Brain pericyte (primary cell): ENCODE results near the gene FUT1.
"Not testable (repeated sequence)": the region's sequence is repeated elsewhere in the genome, so short reads cannot be mapped to it uniquely, and the experiment has no call there.

Experiments used
- DNase-seq: peaks from one replicate; pipeline ENCODE4 v3.0.0-alpha.2; 2012; ENCODE audit warnings: low read depth, low spot score

The FUT1 gene

DNA sequence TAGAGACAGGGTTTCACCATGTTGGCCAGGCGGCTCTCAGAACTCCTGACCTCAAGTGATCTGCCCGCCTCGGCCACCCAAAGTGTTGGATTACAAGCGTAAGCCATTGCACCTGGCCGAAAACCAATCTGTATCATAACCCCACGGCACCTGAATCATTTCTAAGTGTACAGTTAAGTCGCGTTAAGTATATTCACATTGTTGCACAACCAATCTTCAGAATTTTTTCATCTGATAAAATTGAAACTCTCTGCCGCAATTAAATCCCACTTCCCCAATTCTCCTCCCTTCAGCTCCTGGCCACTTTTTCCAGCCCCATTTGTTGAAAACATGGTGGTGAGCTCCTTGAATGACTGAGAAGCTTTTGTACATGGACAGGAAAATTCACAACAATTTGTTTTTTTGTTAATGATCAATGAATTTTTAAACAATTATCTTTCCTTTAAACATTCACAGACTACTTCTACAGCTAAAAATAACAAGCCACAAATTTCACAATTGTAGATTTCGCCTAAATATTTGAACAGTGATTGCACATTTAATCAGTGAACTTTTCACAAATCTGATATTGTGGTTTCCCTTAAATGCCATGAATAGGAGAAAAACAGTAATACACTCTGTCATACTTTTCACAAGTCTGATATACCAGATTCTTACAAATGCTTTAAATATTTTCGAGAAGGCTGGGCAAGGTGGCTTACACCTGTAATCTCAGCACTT lies 16.7 kb upstream of the FUT1 start:
- no peak for DNase-seq

DNA sequence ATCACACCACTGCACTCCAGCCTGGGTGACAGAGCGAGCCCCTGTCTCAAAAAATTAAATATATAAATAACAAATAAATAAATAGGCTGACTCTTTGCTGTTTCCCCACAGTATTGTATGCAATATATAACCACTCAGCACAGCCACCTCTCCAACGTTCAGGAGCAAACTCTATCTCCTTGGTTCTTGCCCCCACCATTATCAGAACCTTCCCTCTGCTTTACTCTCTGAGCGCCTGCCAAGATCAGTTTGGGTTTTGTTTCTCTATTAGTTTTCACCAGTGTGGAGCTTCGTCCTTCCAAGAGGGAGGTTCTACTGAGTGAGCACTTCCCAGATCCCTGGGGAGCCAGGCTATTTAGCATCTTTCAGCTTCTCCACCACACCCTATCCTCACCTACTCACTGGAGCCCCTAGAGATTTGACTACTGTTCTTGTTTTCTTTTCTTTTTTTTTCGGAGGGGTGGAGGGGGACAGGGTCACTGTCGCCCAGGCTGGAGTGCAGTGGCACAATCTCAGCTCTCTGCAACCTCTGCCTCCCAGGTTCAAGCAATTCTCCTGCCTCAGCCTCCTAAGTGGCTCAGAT lies 15.8 kb upstream of the FUT1 start:
- not testable (repeated sequence) for DNase-seq

DNA sequence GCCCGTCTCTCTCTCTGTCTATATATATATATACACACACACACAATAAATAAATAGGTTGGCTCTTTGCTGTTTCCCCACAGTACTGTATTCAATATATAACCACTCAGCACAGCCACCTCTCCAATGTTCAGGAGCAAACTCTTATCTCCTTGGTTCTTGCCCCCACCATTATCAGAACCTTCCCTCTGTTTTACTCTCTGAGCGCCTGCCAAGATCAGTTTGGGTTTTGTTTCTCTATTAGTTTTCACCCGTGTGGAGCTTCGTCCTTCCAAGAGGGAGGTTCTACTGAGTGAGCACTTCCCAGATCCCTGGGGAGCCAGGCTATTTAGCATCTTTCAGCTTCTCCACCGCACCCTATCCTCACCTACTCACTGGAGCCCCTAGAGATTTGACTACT lies 13.4 kb upstream of the FUT1 start:
- not testable (repeated sequence) for DNase-seq

DNA sequence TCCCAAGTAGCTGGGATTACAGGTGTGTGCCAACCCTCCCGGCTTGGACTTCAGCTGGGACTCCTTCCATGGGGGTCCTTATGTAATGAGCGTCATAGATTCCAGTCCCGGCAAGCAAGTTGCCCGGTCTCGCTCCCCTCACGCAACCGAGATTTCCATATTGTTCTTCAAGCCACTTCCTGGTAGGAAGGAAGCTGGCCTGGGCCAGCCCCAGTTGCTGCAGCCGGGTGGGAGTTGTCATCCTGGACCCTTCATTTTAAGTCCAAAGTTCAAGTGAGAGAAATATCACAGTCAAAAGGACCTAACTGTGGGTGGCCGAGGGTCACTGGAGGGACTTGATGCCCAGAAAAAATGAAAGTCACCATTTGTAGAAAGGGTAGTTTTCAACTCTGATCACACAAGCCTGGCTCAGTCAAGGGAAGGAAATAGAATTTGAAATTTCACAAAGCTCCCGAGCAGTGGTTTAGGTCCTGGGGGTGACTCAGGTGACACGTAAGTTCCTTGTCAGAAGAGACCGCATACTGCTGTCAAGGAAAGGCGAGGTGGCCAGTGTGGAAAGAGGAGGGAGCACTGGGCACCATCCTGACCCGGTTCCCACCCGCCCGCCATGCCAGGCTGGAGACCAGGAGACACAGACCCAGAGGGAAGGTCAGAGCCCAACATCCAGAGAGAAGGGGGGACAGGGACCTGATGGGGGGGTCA lies 8.2 kb upstream of the FUT1 start:
- DNase-seq: no peak

DNA sequence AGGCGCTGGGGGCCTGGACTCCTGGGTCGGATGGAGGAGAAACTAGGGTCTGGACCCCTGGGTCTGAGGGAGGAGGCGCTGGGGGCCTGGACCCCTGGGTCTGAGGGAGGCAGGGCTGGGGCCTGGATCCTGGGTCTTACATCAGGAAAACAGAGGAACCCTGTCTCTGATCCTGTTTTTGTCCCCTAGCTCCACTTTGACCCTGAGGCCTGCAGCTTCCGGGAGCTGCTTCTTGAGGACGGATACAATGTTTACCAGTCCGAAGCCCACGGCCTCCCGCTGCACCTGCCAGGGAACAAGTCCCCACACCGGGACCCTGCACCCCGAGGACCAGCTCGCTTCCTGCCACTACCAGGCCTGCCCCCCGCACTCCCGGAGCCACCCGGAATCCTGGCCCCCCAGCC lies 5.3 kb upstream of the FUT1 start:
- no peak for DNase-seq

DNA sequence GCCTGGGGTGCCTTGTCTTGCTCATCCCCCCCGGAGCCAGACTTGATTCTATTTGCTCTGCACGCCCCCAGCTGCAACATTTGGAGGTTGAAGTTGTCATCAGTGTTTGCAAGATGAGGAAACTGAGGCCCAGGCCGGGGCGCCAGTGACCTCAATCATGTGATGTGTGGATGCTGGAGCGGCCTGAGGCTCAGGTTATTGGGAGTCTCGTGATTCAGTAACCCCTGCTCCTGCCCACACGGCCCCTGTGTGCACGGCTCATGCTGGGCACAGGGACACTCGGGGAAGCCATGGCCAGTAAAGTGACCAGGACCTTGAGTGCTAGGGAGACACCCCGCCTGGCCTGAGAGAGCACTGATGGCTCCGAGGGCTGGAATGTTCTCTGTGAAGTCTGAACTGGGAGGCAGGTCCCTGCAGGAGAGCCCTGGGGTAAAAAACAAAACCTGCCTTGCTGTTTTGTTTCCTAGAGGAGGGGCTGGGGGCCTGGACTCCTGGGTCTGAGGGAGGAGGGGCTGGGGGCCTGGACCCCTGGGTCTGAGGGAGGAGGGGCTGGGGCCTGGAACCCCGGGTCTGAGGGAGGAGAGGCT lies 4.7 kb upstream of the FUT1 start:
- no peak for DNase-seq

DNA sequence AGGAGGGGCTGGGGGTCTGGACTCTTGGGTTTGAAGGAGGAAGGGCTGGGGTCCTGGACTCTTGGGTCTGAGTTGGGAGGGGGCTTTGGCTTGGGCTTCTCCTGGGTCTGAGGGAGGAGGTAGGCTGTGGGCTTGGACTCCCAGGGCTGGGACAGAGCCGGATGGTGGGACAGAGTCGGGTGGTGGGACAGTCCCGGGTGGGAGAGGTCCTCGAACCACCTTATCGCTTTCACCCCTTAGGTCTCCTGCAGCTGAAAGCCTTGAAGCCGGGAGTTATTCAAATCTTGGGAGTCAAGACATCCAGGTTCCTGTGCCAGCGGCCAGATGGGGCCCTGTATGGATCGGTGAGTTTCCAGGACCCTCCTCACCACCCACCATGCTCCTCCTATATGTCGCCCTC lies 4.2 kb upstream of the FUT1 start:
- no peak for DNase-seq

DNA sequence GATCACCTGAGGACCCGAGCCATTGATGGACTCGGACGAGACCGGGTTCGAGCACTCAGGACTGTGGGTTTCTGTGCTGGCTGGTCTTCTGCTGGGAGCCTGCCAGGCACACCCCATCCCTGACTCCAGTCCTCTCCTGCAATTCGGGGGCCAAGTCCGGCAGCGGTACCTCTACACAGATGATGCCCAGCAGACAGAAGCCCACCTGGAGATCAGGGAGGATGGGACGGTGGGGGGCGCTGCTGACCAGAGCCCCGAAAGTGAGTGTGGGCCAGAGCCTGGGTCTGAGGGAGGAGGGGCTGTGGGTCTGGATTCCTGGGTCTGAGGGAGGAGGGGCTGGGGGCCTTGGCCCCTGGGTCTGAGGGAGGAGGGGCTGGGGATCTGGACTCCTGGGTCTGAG lies 3.8 kb upstream of the FUT1 start:
- no peak for DNase-seq

DNA sequence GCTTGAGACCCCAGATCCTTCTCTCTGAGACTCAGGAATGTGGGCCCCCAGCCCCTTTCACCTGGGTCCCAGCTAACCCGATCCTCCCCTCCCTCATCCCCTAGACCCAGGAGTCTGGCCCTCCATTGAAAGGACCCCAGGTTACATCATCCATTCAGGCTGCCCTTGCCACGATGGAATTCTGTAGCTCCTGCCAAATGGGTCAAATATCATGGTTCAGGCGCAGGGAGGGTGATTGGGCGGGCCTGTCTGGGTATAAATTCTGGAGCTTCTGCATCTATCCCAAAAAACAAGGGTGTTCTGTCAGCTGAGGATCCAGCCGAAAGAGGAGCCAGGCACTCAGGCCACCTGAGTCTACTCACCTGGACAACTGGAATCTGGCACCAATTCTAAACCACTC lies 3.3 kb upstream of the FUT1 start:
- DNase-seq: no peak

DNA sequence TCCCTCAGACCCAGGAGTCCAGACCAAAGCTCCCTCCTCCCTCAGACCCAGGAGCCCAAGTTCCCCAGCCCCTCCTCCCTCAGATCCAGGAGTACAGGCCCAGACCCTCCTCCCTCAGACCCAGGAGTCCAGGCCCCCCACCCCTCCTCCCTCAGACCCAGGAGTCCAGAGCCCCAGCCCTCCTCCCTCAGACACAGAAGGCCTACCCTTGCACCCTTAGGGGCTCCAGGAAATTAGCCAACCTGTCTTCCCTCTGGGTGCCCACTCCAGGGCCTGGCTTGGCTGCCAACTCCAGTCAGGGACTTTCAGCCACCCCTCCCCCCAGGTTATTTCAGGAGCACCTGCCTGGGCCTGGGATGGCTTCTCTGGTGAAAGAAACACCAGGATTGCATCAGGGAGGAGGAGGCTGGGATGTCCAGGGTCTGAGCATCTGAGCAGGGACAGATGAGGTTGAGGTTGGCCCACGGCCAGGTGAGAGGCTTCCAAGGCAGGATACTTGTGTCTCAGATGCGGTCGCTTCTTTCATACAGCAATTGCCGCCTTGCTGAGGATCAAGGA lies 2.7 kb upstream of the FUT1 start, which contains the start of gene FGF21:
TSS of gene FGF21 (plus strand) at position 441 of the 558 bp plus-strand sequence. CDS start 713 bp downstream, outside the sequence.
- no peak for DNase-seq

DNA sequence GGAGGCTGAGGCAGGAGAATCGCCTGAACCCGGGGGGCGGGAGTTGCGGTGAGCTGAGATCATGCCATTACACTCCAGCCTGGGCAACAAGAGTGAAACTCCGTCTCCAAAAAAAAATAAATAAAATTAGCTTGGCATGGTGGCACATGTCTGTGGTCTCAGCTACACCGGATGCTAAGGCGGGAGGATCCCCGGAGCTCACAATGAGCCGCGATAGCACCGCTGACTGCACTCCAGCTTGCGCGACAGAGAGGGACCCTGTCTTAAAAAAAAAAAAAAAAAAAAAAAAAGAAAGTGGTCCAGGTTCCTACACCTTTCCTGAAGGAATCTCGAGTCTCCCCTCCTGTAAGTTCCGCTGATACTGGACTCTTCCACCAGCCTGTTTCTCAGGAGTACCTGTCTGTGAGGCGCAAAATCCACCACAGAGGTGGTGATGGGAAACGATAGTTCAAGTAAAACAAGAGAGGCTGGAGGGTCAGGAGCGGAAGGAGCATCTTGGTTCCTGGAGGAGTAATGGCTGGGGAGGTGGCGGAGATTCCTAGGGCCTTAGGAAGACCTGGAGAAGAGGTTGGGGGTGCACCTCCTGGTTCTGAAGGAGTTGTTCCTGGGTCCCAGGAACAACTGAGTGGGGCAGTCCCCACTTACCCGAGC lies 471 bp downstream of the FUT1 start:
- no peak for DNase-seq

DNA sequence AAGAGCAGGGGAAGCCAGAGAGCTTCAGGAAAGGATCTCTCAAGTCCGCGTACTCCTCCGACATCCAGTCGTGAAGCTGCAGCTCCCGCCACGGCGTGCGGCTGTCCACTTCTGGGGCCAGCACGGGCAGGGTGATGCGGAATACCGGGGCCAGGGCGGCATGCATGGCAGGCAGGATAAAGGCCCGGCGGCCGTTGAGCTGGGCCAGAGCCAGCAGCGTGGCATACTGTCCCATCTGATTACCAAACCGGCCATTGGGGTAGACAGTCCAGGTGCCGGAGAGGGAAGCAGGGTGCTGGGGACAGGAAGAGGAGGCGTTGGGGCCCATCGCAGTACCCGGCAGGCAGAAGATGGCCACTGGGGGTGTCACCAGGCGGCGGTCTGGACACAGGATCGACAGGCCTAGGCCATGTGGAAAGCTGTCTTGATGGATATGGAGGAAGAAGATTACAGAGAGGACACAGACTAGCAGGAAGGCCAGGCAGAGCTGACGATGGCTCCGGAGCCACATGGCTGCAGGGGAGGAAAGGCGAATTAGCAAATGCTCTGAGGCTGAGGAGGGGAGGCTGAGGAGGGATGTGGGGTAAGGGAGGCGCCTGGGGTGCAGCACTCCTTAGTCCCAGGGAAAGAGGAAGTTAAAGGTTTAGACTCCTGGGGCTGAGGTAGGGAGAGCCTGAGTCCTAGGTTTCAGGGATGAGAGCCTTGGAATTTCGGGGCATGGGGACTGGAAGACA lies 1.5 kb downstream of the FUT1 start:
- DNase-seq: no peak

DNA sequence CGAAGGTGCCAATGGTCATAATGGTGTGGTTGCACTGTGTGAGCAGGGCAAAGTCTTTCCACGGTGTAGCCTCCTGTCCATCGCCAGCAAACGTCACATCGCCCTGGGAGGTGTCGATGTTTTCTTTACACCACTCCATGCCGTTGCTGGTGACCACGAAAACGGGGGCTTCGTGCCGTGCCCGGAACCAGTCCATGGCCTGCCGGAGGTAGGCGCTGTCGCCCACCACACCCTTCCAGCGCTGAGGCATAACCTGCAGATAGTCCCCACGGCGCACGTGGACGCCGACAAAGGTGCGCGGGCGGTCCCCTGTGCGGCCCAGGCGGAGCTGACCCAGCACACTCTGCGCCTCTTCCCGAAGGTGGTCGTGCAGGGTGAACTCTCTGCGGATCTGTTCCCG lies 2.1 kb downstream of the FUT1 start:
- no peak for DNase-seq

DNA sequence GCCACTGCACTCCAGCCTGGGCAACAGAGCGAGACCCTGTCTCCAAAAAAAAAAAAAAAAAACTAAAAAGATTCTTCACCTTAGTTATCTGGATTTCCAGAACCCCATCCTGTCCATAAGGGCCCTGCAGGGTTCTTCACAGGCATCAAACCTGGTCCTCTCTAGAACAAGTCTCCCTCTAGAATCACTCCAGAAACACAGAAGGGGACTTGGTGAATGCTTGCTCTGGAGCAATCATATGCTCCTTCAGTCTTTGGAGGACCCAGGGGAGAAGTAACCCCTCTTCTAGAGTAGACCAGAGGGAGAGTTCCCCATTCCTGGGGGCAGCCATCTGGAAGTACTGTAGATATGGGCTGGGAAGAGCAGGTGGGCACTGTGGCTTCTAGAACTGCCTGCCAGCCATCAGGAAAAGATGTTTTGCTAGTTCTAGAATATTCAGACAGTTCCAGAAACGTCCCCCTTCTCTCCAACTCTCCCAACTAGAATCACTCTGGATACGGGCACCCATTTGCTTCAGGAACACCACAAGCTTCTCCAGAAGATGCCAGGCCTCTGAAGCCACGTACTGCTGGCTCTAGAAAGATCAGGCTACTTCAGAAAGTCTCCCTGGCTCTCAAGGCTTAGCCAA lies 2.8 kb downstream of the FUT1 start:
- DNase-seq: no peak

DNA sequence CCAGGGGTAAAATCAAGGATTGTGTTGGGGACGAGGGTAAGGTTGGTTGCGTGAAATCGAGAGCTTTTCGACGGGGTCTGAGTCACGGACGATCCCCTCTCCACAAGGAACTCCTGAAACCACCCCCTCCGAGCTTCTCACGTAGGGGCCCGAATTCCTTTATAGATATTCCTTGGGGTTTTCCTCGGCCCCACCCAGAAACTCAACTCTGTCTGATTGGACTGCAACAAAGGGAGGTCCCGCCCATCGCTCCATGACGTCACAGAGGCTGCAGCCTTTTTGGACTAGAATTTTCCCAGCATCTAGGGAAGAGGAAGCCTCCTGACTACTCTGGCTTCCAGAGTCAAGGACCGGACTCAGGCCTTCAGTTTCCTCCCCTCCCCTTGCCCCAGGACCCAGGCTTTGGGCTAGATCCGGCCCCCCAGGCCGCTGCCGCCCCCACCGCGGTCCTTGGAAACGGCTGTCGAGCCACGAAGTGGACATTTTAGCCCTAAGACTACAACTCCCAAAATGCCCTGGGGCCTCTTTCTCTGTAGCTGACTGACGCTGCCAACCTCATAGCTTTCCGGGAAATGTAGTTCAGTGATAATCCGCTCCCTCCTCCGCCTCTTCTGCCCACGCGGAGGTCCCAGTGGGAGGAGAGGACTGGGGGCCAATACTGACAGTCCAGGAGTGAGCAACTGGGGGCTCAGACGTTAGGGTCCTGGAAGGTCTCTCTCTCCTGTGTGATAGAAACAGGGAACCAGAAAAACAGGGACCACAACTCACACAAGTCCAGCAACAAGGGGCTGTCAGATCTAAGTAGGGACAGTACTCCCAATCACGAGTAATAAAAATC lies 5.5 kb downstream of the FUT1 start, which contains the start of gene IZUMO1:
TSS of gene IZUMO1 (minus strand) at position 172 of the 838 bp plus-strand sequence. CDS start 1,050 bp downstream, outside the sequence.
- DNase-seq: peak; percentile 72

DNA sequence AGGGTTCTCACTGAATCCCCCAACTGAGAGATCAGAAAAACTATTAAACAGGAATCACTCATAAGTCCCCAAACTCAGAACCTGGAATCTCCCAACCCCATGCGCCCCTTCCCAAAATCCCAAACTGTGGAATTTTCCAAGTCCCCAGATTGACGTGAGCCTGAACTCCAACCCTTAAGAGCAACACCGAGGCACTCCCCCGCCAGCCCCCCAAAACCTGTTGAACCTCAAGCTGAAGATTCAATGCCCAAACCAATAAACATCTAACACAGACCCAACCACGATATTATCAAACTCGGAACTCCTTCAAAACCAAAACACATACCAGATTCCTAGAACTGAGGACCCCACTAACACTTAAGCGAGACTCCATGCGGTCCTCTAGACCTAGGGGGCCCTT lies 6.3 kb downstream of the FUT1 start:
- DNase-seq: no peak

DNA sequence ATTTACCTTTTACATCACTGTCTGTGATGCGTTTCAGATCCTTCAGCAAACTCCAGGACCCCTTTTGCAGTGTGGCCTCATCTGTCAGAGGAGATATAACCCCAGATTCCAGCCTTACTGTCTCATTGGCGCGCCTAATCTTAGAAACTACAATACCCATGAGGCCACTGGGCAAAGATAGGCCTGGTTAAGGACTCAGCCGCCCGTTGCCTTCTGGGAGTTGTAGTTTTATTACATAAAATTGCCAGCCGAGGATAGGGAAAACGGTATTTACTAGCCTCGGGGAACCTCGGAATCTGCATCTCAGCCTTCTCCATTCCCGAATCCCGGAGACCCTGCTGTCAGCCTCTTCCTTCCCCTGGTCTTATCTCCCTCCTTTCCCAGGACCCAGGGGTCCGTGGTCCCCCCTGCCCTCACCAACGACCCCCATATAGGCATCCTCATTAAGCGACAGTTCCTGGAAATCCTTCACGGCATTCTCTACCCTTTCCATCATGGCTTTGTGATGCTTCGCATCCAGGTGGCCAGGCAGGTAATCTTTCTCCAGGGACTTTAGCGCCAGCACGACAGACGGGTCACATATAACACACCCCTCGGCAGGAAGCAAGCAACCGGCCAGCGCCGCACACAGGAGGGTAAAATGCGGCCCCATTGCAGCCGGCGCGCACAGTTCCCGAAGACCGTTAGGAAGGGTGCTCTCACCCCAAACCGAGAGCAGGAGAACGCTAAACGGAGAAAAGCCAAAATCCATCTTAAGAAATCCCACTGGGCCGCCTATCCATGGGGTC lies 7.0 kb downstream of the FUT1 start:
- no peak for DNase-seq

DNA sequence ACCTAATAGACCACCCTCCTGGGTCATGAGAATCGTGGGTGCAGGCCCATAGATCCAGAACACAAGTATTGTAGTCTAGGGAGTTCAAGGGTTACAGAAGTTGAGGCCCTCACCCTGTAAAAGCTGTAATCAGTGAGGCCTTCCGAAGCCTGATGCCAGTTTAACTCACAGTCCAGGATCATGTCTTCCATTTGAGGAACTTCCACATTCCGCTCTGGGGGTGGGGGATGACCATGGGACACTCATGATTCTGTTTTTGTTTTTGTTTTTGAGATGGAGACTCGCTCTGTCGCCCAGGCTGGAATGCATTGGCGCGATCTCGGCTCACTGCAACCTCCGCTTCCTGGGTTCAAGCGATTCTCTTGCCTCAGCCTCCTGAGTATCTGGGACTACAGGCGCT lies 10.3 kb downstream of the FUT1 start:
- DNase-seq: no peak
